Hepatocyte (in vitro differentiated cells): Measurements from ENCODE around the gene GRAP2.

Source experiments
- CTCF ChIP-seq: fragments of 200-600 bp; sonication (generic); IDR thresholded peaks from 2 replicates; pipeline ENCODE4 v1.5.1; 2016; ENCODE audit warnings: antibody characterized with exemption, mild to moderate bottlenecking; ENCODE audit not compliant: poor library complexity
- EZH2 ChIP-seq: fragments of 200-600 bp; sonication (generic); IDR thresholded peaks from 2 replicates; pipeline ENCODE4 v1.6.1; 2016; ENCODE audit warnings: antibody characterized with exemption, mild to moderate bottlenecking, borderline replicate concordance

DNA sequence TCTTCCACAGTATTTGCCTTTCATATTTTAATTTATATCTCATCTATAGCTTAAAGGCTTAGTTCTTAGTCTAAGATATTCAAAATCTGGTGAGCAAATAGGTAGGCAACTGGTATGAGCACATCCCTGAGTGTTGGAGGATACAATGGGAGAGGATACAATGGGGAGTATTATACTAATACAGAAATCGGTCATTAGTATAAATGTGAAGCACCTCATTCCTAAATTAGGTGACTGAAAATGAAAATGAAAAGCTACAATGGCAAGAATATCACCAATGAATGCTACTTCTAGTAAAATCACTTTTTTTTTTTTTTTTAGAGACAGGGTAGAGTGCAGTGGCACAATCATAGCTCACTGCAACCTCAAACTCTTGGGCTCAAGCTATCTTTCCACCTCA, 28.3 kb upstream of the GRAP2 start:
- TF ChIP-seq CTCF (no peak), EZH2 (no peak)
